CD1c-positive myeloid dendritic cell (primary cell): ENCODE measurements around the gene TRIM7.
"Not testable (repeated sequence)": the region's sequence is repeated elsewhere in the genome, so short reads cannot be mapped to it uniquely, and the experiment has no call there.

Experiments used
- DNase-seq: peaks from one replicate; pipeline ENCODE4 v3.0.0-alpha.2; 2016; ENCODE audit errors: extremely low spot score

The TRIM7 gene

GRCh38 chr5:181212934-181213333 is 7.9 kb upstream of the TRIM7 start:
- DNase-seq: no peak

GRCh38 chr5:181212080-181212479 is 7.1 kb upstream of the TRIM7 start:
- DNase-seq: no peak

DNA sequence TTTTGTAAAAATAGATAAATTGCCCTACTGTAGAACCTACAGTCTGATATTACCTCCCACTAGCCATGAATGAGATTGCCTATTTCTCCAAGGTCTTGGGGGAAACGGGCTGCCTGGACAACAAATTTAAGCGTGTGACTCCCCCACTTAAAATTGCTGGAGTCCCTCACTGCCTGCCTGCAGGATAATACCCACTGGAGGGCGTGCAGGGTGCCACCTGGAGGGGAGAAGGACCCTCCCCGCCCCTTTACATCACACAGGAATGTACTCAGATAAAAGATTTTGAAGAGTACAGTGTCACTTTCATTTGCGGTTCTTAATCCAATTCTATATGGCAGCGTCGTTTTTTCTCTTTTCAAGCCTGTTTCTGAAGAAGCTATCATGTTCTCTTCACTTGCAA is 6.2 kb upstream of the TRIM7 start:
- DNase-seq: no peak

DNA sequence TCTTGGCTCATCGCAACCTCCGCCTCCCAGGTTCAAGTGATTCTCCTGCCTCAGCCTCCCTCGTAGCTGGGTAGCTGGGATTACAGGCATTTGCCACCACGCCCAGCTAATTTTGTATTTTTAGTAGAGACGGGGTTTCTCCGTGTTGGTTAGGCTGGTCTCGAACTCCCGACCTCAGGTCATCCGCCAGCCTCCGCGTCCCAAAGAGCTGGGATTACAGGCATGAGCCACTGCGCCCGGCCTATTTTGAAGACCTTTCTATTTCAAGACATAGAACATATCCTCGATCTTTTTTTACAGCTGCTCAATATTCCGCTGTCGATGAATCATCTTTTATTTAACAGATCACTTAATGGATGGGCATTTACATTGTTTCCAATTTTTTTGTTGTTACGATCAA is 5.7 kb upstream of the TRIM7 start:
- DNase-seq: not testable (repeated sequence)

DNA sequence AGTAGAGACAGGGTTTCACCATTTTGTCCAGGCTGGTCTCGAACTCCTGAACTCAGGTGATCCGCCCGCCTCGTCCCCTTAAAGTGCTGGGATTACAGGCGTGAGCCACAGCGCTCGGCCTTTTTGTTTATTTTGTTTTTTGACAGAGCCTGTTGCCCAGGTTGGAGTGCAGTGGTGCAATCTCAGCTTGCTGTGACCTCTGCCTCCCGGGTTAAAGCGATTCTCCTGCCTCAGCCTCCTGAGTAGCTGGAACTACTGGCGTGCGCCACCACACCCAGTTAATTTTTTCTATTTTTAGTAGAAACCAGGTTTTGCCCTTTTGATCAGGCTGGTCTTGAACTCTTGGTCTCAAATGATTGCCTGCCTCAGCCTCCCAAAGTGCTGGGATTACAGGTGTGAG is 5.2 kb upstream of the TRIM7 start:
- DNase-seq: not testable (repeated sequence)

GRCh38 chr5:181209006-181209405 is 4.0 kb upstream of the TRIM7 start:
- DNase-seq: not testable (repeated sequence)

- DNase-seq: no peak
These were observed 2.9 kb upstream of the TRIM7 start for GRCh38 chr5:181207960-181208253.

GRCh38 chr5:181207214-181207959 is 2.4 kb upstream of the TRIM7 start:
- DNase-seq: peak; percentile 63

DNA sequence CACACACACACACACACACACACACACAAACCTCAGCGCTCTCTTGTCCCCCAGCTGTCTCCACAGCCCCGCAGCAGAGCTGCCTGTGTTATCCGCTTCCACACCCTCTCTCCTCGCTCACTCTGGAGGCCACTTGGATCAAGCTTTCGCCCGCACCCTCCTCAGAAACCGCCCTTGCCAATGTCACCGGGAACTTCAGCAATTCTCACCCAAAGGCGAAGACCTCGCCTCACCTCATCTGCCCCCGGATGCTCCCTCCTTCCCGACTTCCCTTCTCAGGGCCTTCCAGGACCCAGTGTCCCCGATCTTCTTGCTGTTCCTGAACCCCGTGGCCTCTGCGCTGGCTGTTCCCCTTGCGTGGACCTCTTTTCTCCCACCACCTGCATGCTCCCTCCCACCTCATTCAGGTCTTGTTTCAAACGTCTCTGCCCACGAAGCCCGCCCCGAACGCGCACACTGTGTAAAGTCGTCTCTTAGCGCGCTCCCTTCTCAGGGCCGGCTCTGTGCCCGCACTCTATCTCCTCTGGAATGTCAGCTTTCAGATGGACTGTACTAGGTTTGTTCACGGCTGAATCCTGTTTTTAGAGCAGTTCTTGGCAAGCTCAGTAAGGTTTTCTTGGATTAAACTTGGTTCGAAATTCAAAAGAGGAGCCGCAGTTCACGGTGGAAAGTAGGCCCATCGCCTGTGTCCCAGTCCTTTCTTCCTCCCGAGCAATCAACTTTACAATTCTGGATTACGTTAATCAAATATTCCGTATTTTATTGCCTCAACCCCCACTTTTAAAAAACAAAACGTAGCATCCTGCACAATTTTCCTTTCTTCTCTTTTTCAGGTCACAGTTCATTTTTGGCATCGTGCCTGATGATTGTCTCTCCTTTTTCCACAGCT is 1.0 kb upstream of the TRIM7 start:
- no peak for DNase-seq

DNA sequence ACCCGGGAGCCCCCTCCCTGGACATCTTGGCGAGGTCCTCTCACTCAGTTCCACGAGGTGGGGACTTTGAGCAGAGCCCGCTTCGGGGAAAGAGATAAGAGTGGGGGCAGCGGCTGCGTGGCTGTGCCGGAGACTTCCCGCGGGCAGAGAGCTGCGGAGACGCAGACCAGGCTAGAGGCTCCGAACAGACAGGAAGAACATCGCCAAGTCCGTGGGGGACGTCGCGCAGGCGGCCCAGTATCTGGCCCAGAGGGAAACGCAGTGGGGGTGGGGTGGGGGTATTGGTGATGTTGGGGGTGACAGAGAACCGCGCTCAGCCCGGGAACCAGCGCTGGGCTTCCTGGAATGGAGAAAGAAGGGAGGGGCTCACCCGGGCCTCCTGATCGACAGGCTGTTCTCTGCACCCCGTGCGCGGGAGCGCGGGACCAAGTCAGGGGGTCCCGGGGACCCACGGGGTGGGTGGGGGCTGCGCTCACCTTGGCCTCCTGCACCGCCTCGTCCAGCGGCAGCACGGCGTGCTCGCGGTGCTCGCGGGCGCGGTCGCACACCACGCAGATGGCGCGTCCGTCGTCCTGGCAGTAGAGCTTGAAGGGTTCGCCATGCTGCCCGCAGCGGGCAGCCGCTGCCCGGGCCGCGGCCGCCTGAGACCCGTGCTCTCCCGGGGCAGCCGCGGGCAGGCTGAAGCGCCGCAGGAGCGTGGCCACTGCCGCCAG is 727 bp downstream of the TRIM7 start:
- no peak for DNase-seq

GRCh38 chr5:181203777-181204112 is 1.3 kb downstream of the TRIM7 start:
- DNase-seq: no peak

DNA sequence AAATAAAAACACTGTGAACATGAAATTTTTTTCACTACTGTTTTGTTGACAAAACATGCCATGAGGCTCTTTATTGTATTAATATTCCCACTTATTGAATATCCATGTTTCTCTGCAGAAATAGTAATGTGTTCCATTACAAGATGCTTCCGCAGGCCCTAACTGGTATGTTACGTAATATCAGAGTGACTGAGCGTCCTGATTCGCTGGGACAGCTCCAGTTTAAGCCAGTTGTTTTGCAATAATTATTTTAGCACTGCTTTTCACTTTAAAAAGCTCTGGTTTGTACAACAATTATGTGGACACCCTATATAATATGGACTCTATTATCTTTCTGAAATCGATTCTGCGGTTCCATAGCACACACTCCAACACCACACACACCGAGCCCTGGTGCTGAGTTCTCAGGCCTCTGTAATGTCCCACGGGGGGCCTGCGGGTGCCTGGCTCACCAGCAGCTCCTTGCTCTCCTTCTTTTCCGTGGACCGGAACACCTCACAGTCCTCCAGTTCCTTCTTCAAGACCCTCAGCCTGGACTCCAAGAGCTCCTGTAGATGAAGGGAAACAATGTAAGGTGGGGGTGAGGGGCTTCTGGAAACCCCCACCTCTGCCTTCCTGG is 1.8 kb downstream of the TRIM7 start:
- DNase-seq: no peak

DNA sequence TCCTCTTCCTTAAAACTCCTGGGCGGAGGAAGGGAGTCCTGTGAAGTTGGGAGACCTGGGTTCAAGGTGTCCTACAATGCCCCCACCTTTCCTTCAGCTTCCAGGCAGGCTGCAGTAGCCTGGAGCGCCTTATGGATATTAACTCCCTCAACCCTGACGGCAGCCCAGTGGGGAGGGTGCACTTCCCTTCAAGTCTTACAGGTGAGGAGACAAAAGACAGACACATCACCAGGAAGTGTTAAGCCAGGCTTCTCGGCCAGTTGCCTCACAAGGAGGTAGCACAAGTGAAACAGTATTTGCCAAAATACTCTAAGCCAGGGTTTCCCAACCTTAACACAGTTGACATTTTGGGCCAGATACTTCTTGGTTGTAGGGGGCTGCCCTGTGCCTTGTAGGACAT is 4.2 kb downstream of the TRIM7 start:
- no peak for DNase-seq

- DNase-seq: no peak
These were observed 4.9 kb downstream of the TRIM7 start for GRCh38 chr5:181199881-181200638.

DNA sequence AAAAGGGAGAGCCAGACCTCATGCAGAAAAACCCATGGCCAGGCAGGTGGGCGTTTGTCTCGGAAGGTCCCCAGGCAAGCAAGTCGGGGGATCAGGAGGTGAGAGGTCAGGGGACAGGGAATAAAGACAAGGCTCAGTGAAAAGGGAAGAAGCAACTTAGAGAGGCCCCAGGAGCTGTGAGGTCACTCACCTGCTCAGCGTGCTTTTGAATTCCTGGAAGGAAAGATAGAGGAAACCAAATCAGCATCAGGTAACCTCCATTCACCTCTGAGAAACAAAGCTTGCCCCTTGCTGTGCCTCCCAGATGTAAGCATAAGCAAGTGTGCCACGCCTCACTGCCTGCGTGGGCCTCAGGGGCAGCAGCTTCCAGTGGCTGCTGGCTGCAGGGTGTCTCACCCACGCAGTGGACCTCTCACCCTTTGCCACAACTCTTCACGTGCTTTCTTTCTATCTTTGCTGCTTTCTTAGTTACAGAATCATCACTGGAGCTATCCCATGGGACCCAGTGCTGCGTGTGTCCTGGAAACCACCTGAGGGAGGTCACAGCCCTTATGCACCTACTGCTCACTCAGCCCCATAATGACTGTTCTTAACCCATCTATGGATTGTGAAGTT is 6.0 kb downstream of the TRIM7 start:
- no peak for DNase-seq

- no peak for DNase-seq
These were observed 6.8 kb downstream of the TRIM7 start for GRCh38 chr5:181198106-181198685.

DNA sequence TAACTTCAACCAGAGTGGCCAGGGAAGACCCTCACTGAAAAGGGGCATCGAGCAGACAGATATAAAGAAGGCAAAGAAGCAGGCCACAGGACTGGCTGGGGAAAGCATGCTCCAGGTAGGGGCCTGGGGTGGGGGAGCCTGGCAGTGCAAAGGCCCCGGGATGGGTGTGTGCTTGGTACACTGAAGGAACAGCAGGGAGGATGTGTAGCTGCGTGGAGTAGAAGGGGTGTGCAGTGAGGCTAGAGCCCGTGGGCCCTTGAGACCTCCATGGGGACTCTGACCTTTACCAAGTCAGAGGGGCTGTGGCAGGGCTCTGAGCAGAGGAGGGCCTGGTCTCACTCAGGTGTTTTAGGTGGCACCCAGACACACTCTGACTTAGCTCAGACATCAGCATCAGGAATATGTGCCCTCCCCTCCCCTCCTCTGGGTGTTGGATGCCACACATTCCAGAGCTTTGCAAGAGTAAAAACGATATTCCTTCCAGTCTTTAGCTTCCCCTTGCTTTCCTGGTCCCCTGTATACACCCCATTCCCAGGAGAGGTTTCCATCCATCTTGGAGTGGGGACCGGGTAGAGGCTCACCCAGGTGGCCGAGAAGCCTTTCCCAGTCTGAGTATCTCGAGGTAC is 7.6 kb downstream of the TRIM7 start:
- DNase-seq: no peak

DNA sequence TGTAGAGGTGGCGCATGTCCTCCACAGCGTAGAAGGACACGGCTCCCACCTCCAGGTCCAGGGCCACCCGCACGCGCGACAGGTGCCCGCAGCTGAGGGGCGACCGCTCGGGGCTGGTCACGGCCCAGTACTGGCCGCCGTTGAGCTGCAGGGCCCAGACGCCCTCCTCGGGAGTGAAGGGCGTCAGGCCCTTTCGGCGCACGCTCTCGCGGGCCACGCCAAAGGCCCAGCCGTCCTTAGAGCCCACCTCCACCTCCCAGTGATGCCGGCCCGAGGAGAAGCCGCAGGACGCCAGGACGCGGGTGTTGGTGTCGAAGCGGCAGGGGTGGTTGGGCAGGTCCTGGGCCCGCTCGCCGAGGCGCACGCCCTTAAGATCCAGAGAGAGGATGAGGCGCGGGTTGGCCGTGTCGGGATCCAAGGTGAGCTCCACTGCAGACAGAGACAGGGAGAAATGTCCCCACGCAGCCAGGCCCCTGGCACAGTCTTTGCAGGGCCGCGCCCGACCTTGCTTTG is 9.7 kb downstream of the TRIM7 start:
- DNase-seq: no peak

GRCh38 chr5:181194489-181195248 is 10.3 kb downstream of the TRIM7 start:
- no peak for DNase-seq
